GM12878 (cell line): Measurements from ENCODE around the gene CCDC88A. TPM values are rescaled to one million over a fixed set of nuclear protein-coding genes. Genes with fewer than 3 reads are reported as not detected.

Experiments used
- BCLAF1 ChIP-seq: fragments of 450-650 bp; IDR thresholded peaks from 2 replicates; pipeline ENCODE4 v1.6.1; 2017; ENCODE audit warnings: antibody characterized with exemption, mild to moderate bottlenecking, moderate library complexity
- ETV6 ChIP-seq, 2 experiments: fragments of 450-650 bp in 1 of 2; IDR thresholded peaks in 1 of 2; conservative IDR thresholded peaks in 1 of 2; 2 replicates each; pipeline ENCODE4 v1.6.1; 2014; ENCODE audit warnings: antibody characterized with exemption in 1 of 2, borderline replicate concordance in 1 of 2, low read depth in 1 of 2, mild to moderate bottlenecking in 1 of 2, moderate library complexity in 1 of 2
- RCOR1 ChIP-seq: conservative IDR thresholded peaks from 2 replicates; pipeline ENCODE4 v1.6.1; 2012; ENCODE audit warnings: low read depth, low read length, improper control_type of control experiment
- ZBTB40 ChIP-seq: fragments of 450-650 bp; IDR thresholded peaks from 2 replicates; pipeline ENCODE4 v1.6.1; 2016; ENCODE audit warnings: mild to moderate bottlenecking, moderate library complexity, borderline replicate concordance
- polyA plus RNA-seq, 11 experiments: library from polyadenylated mRNA; depleted of rRNA in 4 of 11; unstranded in 6 of 11; stranded (reverse) in 5 of 11; fragments of >200 nt; fragmentation: Nextera tagmentation in 4 of 11; fragmentation: Illumina TruSeq in 1 of 11; extraction: Ambion mirVana in 4 of 11; extraction: Trizol in 1 of 11; gene quantifications; 1 replicate in 1 of 11; 2 replicates in 10 of 11; pipeline versions ENCODE4 v1.2.1 to v1.2.3, GENCODE V29; 2011 to 2016; ENCODE audit warnings: inconsistent platforms in 2 of 11, missing spikeins in 2 of 11, low read depth in 1 of 11
- total RNA-seq, 4 experiments: library from RNA; depleted of rRNA in 3 of 4; stranded (reverse); fragments of >200 nt in 3 of 4; fragmentation: Illumina TruSeq in 1 of 4; extraction: Trizol in 1 of 4; gene quantifications; 2 replicates each; pipeline versions ENCODE4 v1.2.1 to v1.2.3, GENCODE V29; 2013 to 2021

CCDC88A gene
- total and polyA plus RNA-seq, 10 of the 15 experiments (the other 5 are each of a cell fraction or from before 2014, with no cell fraction given): 1.8 to 71.6 (median 45.9) TPM

GRCh38 chr2:55268907-55269644, 150.6 kb downstream of the CCDC88A start, which contains the start of gene MTIF2 (continued):
- no peak for TF ChIP-seq BCLAF1
- TF ChIP-seq ETV6 (conservative IDR thresholded peaks at IDR 0.05 in 1 of 2, IDR thresholded peaks at IDR 0.05 in 1 of 2; ENCODE audit: borderline replicate concordance in 1 of 2, low read depth in 1 of 2): peak in 1 of 2 experiments; percentile 79; a peak in 1 of 4 replicates
- TF ChIP-seq ZBTB40: peak; percentile 99
- 0 out of 2 replicates have a peak, but pooled peaks have one; percentile 67 for TF ChIP-seq RCOR1
